ENCODE results near the gene PCSK1.
A peak's percentile ranks its signal among the peaks of the same experiment; 100 is the strongest.
"Not testable (repeated sequence)": the region's sequence is repeated elsewhere in the genome, so short reads cannot be mapped to it uniquely, and the experiment has no call there.

PCSK1 gene

DNA sequence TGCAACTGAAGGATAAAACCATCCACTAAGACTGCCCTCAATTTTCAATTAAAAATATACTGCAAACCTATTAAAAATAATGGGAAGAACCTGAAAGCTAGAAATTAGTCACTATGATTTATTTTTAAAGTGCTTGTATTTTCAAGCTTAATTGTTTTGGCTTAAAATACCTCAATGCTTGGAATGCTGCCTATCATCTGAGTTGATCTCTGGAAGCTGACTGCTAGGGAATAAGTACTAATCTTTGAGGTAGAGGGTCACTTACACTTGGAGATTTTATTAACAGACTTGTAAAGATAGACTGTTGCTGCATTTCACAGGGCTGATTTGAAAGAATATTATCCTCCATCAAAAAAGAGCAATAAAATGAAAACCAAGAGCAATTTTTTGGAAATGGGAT is 6.2 kb downstream of the PCSK1 start:
- DNase-seq (ENCODE audit: low read depth), result no peak

DNA sequence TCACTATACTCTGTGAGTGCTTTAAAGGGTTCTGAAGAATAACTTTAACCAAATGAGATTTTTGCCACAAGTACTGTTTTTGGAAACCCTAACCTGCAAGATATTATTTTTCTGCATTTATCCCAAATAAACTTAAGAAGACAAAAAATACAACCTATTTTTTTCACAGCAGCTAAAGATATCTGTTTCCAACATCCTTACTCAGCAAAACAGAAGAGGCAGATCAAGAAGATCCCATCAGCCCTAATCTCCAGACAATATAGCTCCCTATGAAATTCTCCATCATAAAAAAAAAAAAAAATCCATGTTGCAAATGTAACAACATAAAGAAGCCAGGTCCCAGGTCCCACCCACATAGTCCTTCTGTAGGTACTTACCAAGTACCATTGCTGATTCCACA is 7.6 kb downstream of the PCSK1 start:
- no peak for DNase-seq (ENCODE audit: low read depth)

DNA sequence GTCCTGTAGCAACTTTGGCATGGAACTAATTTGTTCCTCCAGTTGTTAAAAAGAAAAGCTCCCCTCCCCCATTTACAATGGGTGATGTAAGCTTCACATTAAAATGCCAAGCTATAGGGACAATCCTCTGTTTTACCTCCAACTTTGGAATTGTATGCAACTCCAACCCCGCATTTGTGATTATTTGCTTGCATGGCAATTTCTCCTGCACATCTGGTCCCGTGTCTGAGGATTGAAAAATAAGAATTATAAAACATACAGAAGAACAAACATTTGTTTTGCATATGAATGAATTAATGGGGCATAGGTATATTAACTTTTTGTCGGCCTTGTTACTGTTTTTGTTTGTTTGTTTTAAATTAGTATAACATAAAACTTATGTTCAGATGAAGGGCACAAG is 17.2 kb downstream of the PCSK1 start:
- DNase-seq (ENCODE audit: low read depth), result no peak

DNA sequence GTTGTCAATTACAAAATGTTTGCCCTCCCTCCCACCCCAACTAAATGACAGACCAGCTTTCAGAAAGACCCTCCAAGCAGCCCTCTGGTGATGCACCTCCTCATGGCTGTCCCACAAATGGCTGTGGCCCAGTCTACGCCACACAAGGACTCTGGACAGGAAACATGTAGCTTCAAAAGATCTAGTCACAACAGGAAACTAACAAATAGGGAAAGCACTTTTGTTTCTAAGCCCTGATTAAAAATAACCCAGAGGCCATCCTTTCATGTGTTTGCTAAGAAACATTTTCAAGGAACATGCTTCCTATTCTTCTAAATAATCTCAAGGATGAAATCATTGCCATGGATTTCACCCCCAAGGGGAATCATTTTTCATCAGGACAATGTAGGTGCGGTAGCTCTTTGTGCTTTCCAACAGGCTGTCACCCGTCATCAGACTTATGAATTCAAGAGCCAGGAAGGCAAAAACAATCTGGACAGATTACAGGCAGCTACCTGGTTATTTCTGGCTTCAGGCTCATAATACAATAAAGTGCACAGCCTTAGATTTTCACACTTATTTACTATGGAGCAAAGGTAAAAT is 20.1 kb downstream of the PCSK1 start:
- no peak for DNase-seq (ENCODE audit: low read depth)

DNA sequence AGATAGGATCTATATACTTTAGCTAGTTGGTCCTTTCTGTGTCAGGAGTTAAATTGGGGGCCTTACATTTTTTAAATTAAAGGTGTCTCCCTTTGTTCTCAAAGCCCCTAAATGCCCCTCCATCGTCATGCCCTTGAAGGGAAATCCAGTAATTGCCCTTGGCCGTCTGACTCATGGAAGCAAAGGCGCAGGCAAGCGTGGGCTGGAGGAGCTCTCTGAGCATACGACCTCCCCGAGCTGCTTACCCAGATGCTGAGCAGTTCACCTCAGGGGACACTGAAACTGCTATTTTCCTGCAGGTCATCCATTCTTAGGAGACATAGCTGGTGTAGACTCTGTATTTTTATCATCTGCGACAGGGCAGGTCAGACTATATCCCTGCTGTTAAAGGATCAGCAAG is 23.0 kb downstream of the PCSK1 start:
- DNase-seq (ENCODE audit: low read depth), result no peak

DNA sequence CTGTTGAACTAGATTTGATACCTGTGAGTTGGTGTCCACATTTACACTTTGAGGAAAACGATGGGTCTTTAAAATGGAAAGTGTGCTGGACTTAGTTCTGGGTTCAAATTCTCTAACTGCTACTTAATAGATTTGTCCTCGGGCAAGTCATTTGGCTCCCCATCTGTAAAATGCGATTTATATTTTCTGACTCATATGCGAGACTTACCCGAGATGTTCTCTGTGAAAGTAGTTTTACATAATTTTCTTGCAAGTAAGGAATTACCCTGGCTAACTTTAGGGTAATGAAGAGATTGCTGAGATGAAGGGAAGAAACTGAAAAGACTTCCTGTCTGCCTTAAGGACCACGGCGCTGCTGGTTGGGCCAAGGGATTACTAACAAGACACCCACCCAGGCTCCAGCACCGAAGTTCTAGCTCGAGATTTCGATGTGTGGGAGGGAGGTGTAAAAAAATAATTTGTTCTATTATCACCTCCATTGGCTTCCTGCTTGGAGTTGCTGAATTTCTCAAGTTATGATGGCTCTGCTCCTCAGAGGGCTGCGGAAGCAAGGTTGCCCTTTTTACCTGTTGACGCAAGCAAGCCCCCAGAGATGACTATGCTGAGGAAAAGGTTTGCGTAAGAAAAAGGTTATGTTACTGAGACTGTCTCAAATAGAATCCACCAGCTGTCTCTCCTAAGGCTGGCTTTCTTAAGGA is 24.1 kb downstream of the PCSK1 start:
- DNase-seq (ENCODE audit: low read depth), result no peak

DNA sequence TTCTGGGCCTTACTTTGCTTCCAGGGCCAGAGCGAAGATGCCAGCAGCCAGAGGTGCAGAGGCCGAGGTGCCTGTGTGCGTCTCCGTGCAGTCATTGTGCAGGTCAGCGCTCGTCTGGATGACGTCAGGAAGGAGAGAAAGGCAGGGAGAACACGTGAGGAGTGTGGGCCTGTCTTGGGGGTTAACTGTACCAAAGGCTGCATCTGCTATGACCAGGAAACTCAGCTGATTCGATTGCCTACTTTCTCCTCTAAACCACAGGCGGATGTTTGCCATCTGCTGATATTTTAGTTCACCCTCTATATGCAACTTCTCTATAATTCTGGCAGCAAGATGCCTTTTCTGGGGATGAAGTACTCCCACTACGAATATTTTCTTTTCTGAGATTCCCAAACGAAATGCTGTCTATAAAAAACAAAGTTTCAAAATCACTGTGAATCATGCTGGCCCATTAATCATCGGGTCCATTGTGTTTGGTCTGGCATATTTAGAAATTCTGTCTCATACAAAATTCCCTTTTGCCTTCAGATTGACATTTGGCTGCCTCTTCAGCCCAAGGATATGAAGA is 24.8 kb downstream of the PCSK1 start:
- DNase-seq (ENCODE audit: low read depth), result peak; percentile 61

DNA sequence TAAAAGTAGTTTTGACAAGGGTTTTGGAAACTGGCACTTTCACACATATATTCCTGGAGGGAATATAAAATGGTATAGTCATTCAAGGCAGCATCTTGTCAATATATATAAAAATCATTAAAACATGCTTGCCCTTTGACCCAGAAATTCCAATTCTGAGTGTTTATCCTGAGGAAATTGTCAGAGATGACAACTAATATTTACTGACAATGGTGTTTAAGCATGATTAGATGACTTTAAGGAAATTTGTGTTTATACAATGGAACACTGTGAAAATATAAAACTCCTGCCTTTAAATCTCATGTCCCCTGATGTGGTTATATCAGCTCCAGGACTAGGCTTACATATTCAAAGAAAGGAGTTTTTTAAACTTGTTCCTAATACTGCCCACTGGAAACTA is 25.6 kb downstream of the PCSK1 start:
- no peak for DNase-seq (ENCODE audit: low read depth)

DNA sequence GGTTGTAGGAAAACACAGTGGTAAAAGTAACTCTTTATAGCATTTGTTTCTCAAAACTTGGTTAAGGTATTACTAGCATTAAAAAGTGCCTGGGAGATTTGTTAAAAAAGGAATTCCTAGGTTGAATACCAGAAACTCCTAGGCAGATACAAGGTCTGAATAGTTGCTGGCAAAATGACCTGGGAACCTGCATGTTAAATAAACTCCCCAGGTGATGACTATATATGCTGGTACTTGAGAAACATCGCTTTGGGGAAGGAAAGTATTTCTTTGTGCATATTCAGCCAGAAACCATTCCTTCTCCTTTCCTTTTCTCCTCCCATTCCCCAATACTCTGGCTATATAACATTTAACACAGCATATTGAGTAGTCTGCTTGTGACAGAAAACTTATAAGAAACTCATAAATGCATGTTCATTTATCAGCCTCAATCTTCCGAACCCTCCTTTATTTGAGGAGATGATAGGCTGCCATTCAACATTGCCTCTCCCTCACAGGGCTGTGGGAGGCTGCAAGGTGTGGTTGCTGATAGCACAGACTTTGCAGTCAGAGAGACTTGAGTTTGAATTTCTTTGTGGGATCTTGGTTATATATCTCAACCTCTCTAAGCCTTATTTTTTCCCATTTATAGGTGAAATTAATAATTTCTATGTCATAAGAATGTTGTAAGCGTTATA is 28.7 kb downstream of the PCSK1 start:
- DNase-seq (ENCODE audit: low read depth), result no peak

DNA sequence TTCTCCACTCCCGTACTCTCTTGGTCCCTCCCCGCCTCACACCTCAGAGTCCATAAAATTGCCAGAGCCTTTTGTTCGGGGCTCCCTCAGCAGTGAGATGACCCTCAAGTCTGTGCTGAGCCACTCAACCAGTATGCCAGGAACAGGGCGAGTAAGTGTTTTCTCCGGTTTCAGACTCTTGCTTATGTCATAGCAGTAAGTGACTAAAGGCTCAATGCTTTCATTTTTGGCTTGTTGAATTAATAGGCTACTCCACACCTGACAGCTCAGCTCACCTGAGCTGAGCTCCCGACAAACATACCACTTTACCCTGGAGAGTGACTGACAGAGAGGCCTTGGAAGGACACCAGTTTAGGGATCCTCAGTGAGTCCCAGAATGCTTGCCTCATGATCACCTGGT is 30.5 kb downstream of the PCSK1 start:
- no peak for DNase-seq (ENCODE audit: low read depth)

DNA sequence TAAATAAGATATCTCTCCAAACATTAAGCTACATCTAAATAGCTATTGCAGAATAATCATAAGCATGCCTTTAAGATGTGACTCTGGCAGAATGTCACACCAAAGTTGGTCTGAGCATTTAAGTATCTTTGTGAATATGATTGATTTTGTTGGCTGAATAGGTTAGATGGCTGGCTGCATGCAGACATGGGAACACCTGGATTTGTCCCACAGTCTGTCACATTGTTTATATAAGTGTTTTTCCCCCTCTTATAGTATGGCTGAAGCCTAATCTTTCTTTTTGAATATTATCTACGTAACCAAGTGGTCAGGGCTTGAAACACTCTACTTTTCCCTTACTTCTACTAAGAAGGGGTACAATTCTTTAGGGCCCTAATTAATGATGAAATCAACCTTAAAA is 36.2 kb downstream of the PCSK1 start:
- DNase-seq (ENCODE audit: low read depth), result no peak

DNA sequence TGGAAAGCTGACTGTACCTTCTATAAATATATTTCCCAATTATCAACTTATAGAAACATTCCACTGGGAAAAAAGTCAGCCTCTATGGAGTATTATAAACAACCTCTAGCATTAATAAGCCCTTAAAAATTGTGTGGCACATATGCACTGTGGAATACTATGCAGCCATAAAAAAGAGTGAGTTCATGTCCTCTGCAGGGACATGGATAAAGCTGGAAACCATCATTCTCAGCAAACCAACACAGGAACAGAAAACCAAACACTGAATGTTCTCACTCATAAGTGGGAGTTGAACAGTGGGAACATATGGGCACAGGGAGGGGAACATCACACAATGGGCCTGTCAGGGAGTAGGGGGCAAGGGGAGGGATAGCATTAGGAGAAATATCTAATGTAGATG is 37.8 kb downstream of the PCSK1 start:
- not testable (repeated sequence) for DNase-seq (ENCODE audit: low read depth)

DNA sequence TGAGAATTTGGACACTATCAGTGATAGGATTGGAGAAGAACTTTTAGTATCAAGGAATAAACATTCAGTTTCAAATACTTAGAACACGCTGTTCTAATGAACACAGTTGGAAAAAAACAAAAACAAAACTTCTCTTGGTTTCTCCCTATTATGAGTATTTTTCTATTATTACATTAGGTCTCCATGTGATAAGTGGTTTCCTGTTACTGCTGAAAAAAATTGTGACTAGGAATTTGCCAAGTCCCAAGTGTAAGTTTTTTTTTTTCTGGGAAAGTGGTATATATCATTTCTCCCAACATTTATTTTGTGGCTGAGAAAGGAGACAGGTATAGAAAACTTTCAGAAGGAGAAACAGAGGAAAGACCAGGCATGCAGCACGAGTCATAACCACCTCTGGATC is 41.1 kb downstream of the PCSK1 start:
- no peak for DNase-seq (ENCODE audit: low read depth)

DNA sequence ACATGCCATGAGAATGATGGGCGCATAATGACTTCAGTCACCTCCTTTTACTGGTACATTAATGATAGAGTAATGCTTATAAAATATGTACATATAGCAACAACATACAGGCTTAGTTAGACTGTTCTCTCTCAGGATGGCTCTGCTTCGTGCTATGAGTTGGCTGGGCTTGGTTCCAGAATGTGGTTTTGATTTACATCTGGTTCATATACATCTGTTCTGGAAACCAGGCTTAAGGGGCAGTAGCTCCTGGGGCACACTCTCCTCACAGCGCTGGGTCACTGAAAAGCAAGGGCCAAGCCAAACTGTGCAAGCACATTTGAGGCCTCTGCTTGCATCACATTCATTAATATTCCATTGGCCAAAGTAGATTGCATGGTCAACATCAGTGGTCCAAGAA is 44.9 kb downstream of the PCSK1 start:
- no peak for DNase-seq (ENCODE audit: low read depth)

DNA sequence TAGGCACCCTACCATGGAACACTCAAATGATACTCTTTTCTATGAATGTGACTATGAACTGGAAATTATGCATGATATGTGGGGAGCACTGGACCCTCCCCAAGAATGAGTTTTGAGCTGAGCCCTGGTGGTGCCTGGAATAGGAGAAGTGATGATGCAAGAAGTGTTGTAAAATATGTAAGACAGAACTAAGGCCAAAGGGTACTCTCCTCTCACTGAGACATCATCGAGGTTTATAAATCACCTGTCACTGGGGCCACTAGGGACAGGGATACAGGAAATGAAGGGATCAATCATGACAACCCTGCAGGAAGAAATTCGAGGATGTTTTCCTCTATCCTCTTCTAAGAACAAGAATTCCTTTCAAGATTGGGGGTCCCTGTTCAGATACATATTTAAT is 45.4 kb downstream of the PCSK1 start:
- DNase-seq (ENCODE audit: low read depth), result no peak

DNA sequence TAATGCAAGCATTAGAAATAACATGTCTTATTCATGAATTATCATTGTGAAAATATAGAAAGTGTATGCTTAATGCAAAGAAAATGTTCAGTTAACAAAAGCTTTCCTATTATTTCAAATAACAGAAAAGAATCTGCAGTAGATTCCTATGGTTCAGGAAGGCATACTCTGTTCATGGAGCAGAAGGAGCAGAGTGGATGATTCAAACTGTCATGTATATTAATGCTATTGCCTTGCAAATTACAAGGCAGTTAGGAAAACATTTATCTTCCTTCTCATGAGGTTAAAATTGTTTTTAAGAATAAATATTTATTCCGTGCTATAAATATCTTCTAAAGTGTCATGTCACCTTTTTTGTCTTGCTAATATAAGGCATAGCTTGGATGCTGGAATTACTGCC is 47.5 kb downstream of the PCSK1 start:
- DNase-seq (ENCODE audit: low read depth), result no peak

DNA sequence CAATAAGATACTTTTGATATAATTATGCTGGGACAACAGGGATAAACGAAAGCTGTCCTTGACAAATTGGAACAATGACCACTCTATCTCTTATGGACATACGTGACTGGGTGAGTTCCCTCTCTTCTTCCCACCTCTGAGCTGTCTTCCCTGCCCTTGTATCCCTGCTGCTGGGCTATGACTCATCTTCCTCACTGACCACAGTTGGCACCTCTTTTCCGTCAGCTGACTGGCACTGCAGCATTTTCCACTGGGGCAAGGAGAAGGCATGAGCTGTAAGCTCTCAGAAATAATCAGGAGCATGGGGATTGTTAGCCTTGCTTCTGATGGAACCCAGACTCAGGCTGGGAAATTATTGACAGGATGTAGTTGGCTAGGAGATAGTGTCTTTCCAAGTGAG is 48.7 kb downstream of the PCSK1 start:
- DNase-seq (ENCODE audit: low read depth), result peak; percentile 60

DNA sequence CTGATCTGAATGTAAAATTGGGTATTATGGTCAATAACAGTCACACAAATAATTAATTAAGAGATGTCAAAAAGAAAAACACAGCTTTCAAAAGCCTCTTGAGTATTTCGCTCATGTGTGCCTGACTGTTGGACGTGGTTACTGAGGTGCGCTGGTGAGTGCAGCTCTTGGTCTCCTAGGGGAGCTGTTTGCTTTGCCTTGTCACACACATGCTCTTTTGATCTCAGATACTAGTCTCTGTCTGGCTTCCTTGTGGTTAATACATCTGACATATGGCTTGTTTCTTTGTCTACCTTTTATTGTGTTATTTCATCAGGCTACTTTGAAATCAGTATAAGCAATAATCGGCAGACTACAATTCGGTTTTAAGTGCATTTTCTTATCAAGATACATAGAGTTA is 51.5 kb downstream of the PCSK1 start:
- no peak for DNase-seq (ENCODE audit: low read depth)

DNA sequence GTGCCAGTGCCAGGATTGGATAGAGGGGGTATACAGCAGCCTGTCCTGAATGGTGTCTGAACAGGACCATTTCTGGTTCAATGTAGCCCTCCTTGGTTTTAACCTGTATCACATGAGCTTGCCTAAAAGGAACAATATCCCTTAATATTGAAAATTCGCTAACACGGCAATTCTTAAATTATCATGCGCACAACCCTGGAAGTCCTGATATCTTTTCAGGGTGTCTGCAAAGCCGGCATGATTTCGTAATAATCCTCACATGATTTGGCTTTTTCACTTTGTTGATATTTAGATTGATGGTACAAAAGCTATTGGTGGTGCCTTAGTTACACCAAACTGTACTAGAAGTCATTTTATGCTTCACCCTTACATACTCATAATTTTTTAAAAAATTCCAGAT is 53.2 kb downstream of the PCSK1 start:
- DNase-seq (ENCODE audit: low read depth), result no peak

DNA sequence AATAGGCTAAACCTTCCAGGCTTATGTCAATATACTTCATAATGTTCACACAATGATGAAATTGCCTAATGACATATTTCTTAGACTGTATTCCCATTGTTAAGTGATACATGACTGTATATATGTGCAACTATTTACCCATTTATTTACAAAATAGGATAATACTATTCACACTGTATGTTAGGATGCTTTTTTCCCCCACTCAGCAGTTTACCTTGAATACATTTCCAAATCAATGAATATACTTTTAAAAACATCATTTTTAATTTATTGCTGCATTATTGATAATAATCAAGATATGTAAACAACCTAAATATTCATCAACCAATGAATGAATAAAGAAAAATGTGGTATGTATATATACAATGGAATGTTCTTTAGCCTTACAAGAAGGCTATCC is 55.5 kb downstream of the PCSK1 start:
- DNase-seq (ENCODE audit: low read depth), result no peak

DNA sequence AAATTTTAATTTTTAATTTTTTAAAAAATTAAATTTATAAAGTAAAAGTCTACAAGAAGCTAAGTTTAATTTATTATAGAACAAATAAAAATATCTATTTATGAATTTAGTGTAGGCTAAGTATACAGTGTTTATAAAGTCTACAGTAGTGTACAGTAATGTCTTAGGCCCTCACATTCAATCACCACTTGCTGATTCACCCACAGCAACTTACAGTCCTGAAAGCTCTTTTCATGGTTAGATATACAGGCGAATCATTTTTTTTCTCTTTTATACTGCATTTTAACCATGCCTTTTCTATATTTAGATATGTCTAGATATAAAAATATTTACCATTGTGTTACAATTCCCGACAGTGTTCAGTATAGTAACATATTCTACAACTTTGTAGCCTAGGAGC is 55.9 kb downstream of the PCSK1 start:
- no peak for DNase-seq (ENCODE audit: low read depth)

DNA sequence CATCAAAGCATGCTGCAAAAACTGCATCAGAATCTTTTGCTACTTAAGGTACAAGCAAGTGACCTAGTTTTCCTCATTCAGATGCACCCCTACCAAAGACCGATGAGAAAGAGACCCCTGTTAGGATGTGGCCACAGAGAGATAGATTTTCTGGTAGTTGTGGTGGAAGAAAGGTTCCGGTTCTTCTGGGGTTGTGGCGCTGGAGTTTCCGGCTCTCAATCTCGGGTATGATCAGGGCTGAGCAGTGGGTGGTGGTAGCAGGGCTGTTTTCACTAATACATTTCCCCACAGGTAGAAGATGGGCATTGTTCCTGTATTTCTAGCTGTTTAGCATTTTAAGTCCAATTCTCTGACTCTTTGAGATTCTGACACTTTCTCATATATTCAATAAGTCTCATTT is 58.4 kb downstream of the PCSK1 start:
- DNase-seq (ENCODE audit: low read depth), result no peak

DNA sequence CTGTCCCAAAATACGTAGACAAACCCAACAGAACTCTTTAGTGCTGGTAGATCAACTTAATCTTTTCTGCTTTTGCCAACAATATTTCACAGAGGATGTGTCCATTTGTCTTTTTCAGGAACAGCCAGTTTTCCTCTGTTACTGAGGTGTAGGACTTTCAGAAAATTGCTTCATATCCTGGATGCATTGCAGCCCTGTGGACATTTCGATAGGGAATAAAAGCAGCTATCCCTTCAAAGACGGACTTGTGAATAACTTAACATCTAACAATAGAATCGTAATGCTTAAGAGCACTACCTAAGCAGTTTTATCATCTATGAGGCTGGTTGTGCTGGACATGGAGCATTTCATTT is 59.7 kb downstream of the PCSK1 start:
- DNase-seq (ENCODE audit: low read depth), result no peak

Data from GM04503 (cell line).